Frontal cortex (tissue), 4 donors: ENCODE results near the gene GRHL1. TPM values are rescaled to one million over a fixed set of nuclear protein-coding genes. Genes with fewer than 3 reads are reported as not detected.
A peak's percentile ranks its signal among the peaks of the same experiment; 100 is the strongest.
"Not testable (repeated sequence)": the region's sequence is repeated elsewhere in the genome, so short reads cannot be mapped to it uniquely, and the experiment has no call there.

ENCODE experiments used
- DNase-seq, 2 donors: peaks; one replicate each; pipeline ENCODE4 v3.0.0; 2012; ENCODE audit warnings: low spot score in 2 of 2
- FAIRE-seq: peaks from 2 replicates; lab custom pipeline; 2012; peaks lifted over from hg19 to GRCh38; lab: Jason Lieb, UNC
- total RNA-seq: library from RNA; depleted of rRNA; stranded (reverse); fragments of >200 nt; gene quantifications from one replicate; pipeline ENCODE4 v1.2.3, GENCODE V29; 2014
- donor health status: control.
- donor health status: control.
- donor health status: control.

The GRHL1 gene
- total RNA-seq, 1 donor from 2014 or later = 4.9 TPM

GRCh38 chr2:10006236-10007161 lies 55.0 kb downstream of the GRHL1 start:
- no peak for FAIRE-seq
- peak; percentile 37 to 42 for DNase-seq

GRCh38 chr2:10007435-10007834 lies 55.9 kb downstream of the GRHL1 start:
- FAIRE-seq = no peak
- no peak for DNase-seq

- DNase-seq = no peak
- FAIRE-seq = no peak
These were observed 56.7 kb downstream of the GRHL1 start for GRCh38 chr2:10007921-10008808.

- no peak for FAIRE-seq
- no peak for DNase-seq
These were observed 57.3 kb downstream of the GRHL1 start for GRCh38 chr2:10008809-10009176.

GRCh38 chr2:10009271-10009810 lies 57.8 kb downstream of the GRHL1 start:
- DNase-seq (no peak), FAIRE-seq (no peak)

- peak; percentile 45 to 59 for DNase-seq
- FAIRE-seq = no peak
These were observed 58.6 kb downstream of the GRHL1 start for GRCh38 chr2:10009811-10010781.

GRCh38 chr2:10010861-10011605 lies 59.5 kb downstream of the GRHL1 start:
- not testable (repeated sequence) for DNase-seq, FAIRE-seq

- not testable (repeated sequence) for FAIRE-seq
These were observed 60.3 kb downstream of the GRHL1 start for GRCh38 chr2:10011606-10012325.

GRCh38 chr2:10012366-10012962 lies 61.0 kb downstream of the GRHL1 start:
- not testable (repeated sequence) for DNase-seq, FAIRE-seq

More at GRCh38 chr2:10011606-10012325, 60.3 kb downstream of the GRHL1 start:
- DNase-seq = not testable (repeated sequence)

GRCh38 chr2:10012963-10013461 lies 61.5 kb downstream of the GRHL1 start:
- DNase-seq (no peak), FAIRE-seq (no peak)

GRCh38 chr2:10013651-10014417 lies 62.3 kb downstream of the GRHL1 start:
- not testable (repeated sequence) for FAIRE-seq, DNase-seq

- DNase-seq = no peak
- FAIRE-seq = no peak
These were observed 63.1 kb downstream of the GRHL1 start for GRCh38 chr2:10014418-10015190.

GRCh38 chr2:10015376-10015989 lies 64.0 kb downstream of the GRHL1 start:
- not testable (repeated sequence) for DNase-seq, FAIRE-seq

GRCh38 chr2:10016001-10016801 lies 64.7 kb downstream of the GRHL1 start:
- DNase-seq = no peak

More at GRCh38 chr2:10016001-10016801, 64.7 kb downstream of the GRHL1 start:
- no peak for FAIRE-seq
